IMR-90 (cell line): ENCODE results near the gene AZI2. TPM values are rescaled to one million over a fixed set of nuclear protein-coding genes. Genes with fewer than 3 reads are reported as not detected.

Experiments used
- ATAC-seq: fragments of 200-7000 bp; cut with Tn5 transposase; 2 replicates; pipeline ENCODE4 v1.9.1; 2020; ENCODE audit warnings: low read depth, mild to moderate bottlenecking, moderate library complexity
- BruUV-seq: library from RNA; stranded (reverse); fragments of 400-500 nt; replicated peaks from 2 replicates; lab custom pipeline; 2021; lab: Mats Ljungman, UMichigan
- CTCF ChIA-PET: fragments of 300-600 bp; formaldehyde crosslinking; extraction: SDS; loops from one replicate; lab custom pipeline; 2021; ENCODE audit warnings: antibody characterized with exemption; lab: Yijun Ruan, JAX
- POLR2A ChIA-PET: fragments of 300-600 bp; sonication (Branson Sonifier 250); formaldehyde crosslinking; loops from one replicate; lab custom pipeline; 2022; ENCODE audit warnings: antibody characterized with exemption; ENCODE audit not compliant: unreplicated experiment; lab: Charles Lee
- DNase-seq: peaks from one replicate; pipeline ENCODE4 v3.0.0; 2013
- H2AFZ ChIP-seq: replicated peaks from 2 replicates; pipeline ENCODE3; 2013; ENCODE audit warnings: low read length, mild to moderate bottlenecking; ENCODE audit not compliant: poor library complexity
- H2AK5ac ChIP-seq: 2 replicates; pipeline ENCODE4 v1.6.1; 2013; ENCODE audit warnings: low read depth, low read length, inconsistent platforms
- H2AK9ac ChIP-seq: replicated peaks from 2 replicates; pipeline ENCODE3; 2013; ENCODE audit warnings: mild to moderate bottlenecking, low read depth, low read length, moderate library complexity; ENCODE audit not compliant: poor library complexity
- H2BK120ac ChIP-seq: 2 replicates; pipeline ENCODE4 v1.6.1; 2013; ENCODE audit warnings: low read depth, low read length, inconsistent platforms
- H2BK15ac ChIP-seq: 3 replicates; pipeline ENCODE4 v1.6.1; 2013; ENCODE audit warnings: low read depth, low read length, inconsistent platforms
- H2BK20ac ChIP-seq: 2 replicates; pipeline ENCODE4 v1.6.1; 2013; ENCODE audit warnings: low read depth, mild to moderate bottlenecking, inconsistent platforms, low read length, moderate library complexity
- H2BK5ac ChIP-seq: 2 replicates; pipeline ENCODE4 v1.6.1; 2013; ENCODE audit warnings: mild to moderate bottlenecking, low read depth, low read length, inconsistent platforms; ENCODE audit not compliant: poor library complexity, severe bottlenecking
- H3K14ac ChIP-seq: replicated peaks from 2 replicates; pipeline ENCODE4 v1.6.1; 2013; ENCODE audit warnings: low read depth, low read length, inconsistent platforms
- H3K18ac ChIP-seq: 2 replicates; pipeline ENCODE4 v1.6.1; 2013; ENCODE audit warnings: low read depth, low read length, control low read depth
- H3K23ac ChIP-seq: 2 replicates; pipeline ENCODE4 v1.6.1; 2013; ENCODE audit warnings: low read depth, low read length, inconsistent platforms
- H3K27ac ChIP-seq: 2 replicates; pipeline ENCODE4 v1.5.1; 2013; ENCODE audit warnings: mild to moderate bottlenecking, control low read depth, low read length; ENCODE audit not compliant: insufficient read depth
- H3K27me3 ChIP-seq: 2 replicates; pipeline ENCODE4 v1.6.1; 2013; ENCODE audit warnings: low read length; ENCODE audit not compliant: control insufficient read depth, insufficient read depth
- H3K36me3 ChIP-seq: 2 replicates; pipeline ENCODE4 v1.6.1; 2013; ENCODE audit warnings: low read length, mixed read lengths; ENCODE audit not compliant: control insufficient read depth, insufficient read depth
- H3K4ac ChIP-seq: 2 replicates; pipeline ENCODE4 v1.6.1; 2013; ENCODE audit warnings: low read depth, low read length, inconsistent platforms
- H3K4me1 ChIP-seq: 2 replicates; pipeline ENCODE4 v1.6.1; 2013; ENCODE audit warnings: low read length, mixed read lengths; ENCODE audit not compliant: control insufficient read depth, insufficient read depth
- H3K4me2 ChIP-seq: 2 replicates; pipeline ENCODE4 v1.6.1; 2013; ENCODE audit warnings: low read depth, mild to moderate bottlenecking, control low read depth, low read length, moderate library complexity
- H3K4me3 ChIP-seq: 2 replicates; pipeline ENCODE4 v1.5.1; 2013; ENCODE audit warnings: low read depth, mild to moderate bottlenecking, control low read depth, low read length, moderate library complexity; ENCODE audit not compliant: insufficient read depth
- H3K56ac ChIP-seq: 2 replicates; pipeline ENCODE4 v1.6.1; 2013; ENCODE audit warnings: low read length, inconsistent platforms; ENCODE audit not compliant: insufficient read depth; ENCODE audit errors: extremely low read depth
- H3K79me1 ChIP-seq, 2 experiments: 2 replicates each; pipeline ENCODE4 v1.6.1; 2013; ENCODE audit warnings: low read length in 2 of 2, inconsistent platforms in 1 of 2, low read depth in 1 of 2
- H3K9ac ChIP-seq: 2 replicates; pipeline ENCODE4 v1.6.1; 2013; ENCODE audit warnings: low read depth, low read length, control low read depth
- H3K9me1 ChIP-seq: 2 replicates; pipeline ENCODE4 v1.6.1; 2013; ENCODE audit warnings: low read length, inconsistent platforms; ENCODE audit not compliant: insufficient read depth
- H3K9me3 ChIP-seq: 2 replicates; pipeline ENCODE4 v1.6.1; 2013; ENCODE audit warnings: low read length; ENCODE audit not compliant: control insufficient read depth, insufficient read depth
- H4K20me1 ChIP-seq: 2 replicates; pipeline ENCODE4 v1.6.1; 2013; ENCODE audit warnings: low read length, inconsistent platforms; ENCODE audit not compliant: insufficient read depth
- H4K5ac ChIP-seq: 2 replicates; pipeline ENCODE4 v1.6.1; 2013; ENCODE audit warnings: mild to moderate bottlenecking, low read depth, low read length, control low read depth
- H4K8ac ChIP-seq, 2 experiments: 2 replicates each; pipeline ENCODE4 v1.6.1; 2013; ENCODE audit warnings: low read depth in 2 of 2, low read length in 2 of 2, control low read depth in 1 of 2, inconsistent platforms in 1 of 2
- H4K91ac ChIP-seq: 2 replicates; pipeline ENCODE4 v1.6.1; 2013; ENCODE audit warnings: low read depth, low read length, inconsistent platforms; ENCODE audit not compliant: insufficient read depth
- BHLHE40 ChIP-seq: fragments of 150-350 bp; IDR thresholded peaks from 2 replicates; pipeline ENCODE4 v1.6.1; 2016; ENCODE audit warnings: mild to moderate bottlenecking, low read depth, low read length
- CEBPB ChIP-seq: IDR thresholded peaks from 2 replicates; pipeline ENCODE4 v1.6.1; 2012; ENCODE audit warnings: low read depth, low read length, improper control_type of control experiment
- CTCF ChIP-seq: conservative IDR thresholded peaks from 2 replicates; pipeline ENCODE4 v1.5.1; 2012; ENCODE audit warnings: mild to moderate bottlenecking, low read depth, low read length, improper control_type of control experiment
- ELK1 ChIP-seq: fragments of 150-350 bp; IDR thresholded peaks from 2 replicates; pipeline ENCODE4 v1.6.1; 2016; ENCODE audit warnings: low read depth, mild to moderate bottlenecking, low read length, moderate library complexity, borderline replicate concordance
- FOS ChIP-seq: fragments of 150-350 bp; IDR thresholded peaks from 2 replicates; pipeline ENCODE4 v1.6.1; 2016; ENCODE audit warnings: low read depth, low read length
- RAD21 ChIP-seq: IDR thresholded peaks from 2 replicates; pipeline ENCODE4 v1.6.1; 2012; ENCODE audit warnings: low read length, improper control_type of control experiment
- SMC3 ChIP-seq: fragments of 150-350 bp; IDR thresholded peaks from 2 replicates; pipeline ENCODE4 v1.6.1; 2016; ENCODE audit warnings: low read depth, mild to moderate bottlenecking, antibody characterized with exemption, low read length, moderate library complexity
- WGBS, 2 experiments: methylation state at CpG; one replicate each; pipeline versions ENCODE4 v1.1.5 to v1.1.7; 2013; ENCODE audit warnings: missing lambda C conversion rate in 2 of 2; ENCODE audit not compliant: insufficient read length in 1 of 2; ENCODE audit errors: extremely low coverage in 2 of 2; 5-methylcytosine and 5-hydroxymethylcytosine counted together
- dilution Hi-C: fragments of 300-500 bp; cut with HindIII; formaldehyde crosslinking; loops from one replicate; pipeline ENCODE4 v1.14.3; 2018; ENCODE audit warnings: low sequenced_read_pairs; ENCODE audit not compliant: unreplicated experiment
- in situ Hi-C: fragments of 300-500 bp; cut with MboI; formaldehyde crosslinking; loops from 3 replicates; pipeline ENCODE4 v1.14.3; 2019; ENCODE audit warnings: low sequenced_read_pairs, inconsistent platforms, mixed read lengths
- intact Hi-C: fragments of 100-400 bp; cut with micrococcal nuclease; formaldehyde crosslinking; loops from 2 replicates; pipeline ENCODE4 v1.10.0; 2022
- polyA plus RNA-seq, 3 experiments: library from polyadenylated mRNA; depleted of rRNA; stranded (reverse); fragments of >200 nt; gene quantifications; 2 replicates each; pipeline ENCODE4 v1.2.3, GENCODE V29; 2012; ENCODE audit warnings: low replicate concordance in 1 of 3
- total RNA-seq: library from RNA; depleted of rRNA; stranded (reverse); fragments of >200 nt; gene quantifications from 2 replicates; pipeline ENCODE4 v1.2.3, GENCODE V29; 2012

AZI2 gene
- total and polyA plus RNA-seq, 2 of the 4 experiments (the other 2 are of a cell fraction), result 30.1 to 52.5 TPM

GRCh38 chr3:28376424-28376823 is 27.8 kb upstream of the AZI2 start:
- Histone ChIP-seq H2BK15ac (no peak overlapping the region), H3K9me3 (no peaks in the 10 kb centered on the region), H4K5ac (no peak overlapping the region), H3K27ac (no peak overlapping the region), H3K27me3 (no peaks in the 10 kb centered on the region), H2BK20ac (no peak overlapping the region), H3K4ac (no peak overlapping the region), H3K4me2 (peak overlapping the region; percentile 45; the same call in 1 of the 2 replicates), H2AK9ac (no peak overlapping the region), H3K56ac (no peak overlapping the region), H3K36me3 (no peaks in the 10 kb centered on the region), H3K23ac (no peak overlapping the region), H2AFZ (no peak overlapping the region), H3K4me1 (no peaks in the 10 kb centered on the region), H3K9me1 (no peaks in the 10 kb centered on the region), H3K18ac (no peak overlapping the region), H4K8ac (no peak overlapping the region), H3K4me3 (no peak overlapping the region), H2BK120ac (no peak overlapping the region), H4K91ac (no peak overlapping the region), H3K9ac (no peak overlapping the region), H4K20me1 (no peaks in the 10 kb centered on the region), H3K79me1 (no peaks in the 10 kb centered on the region; a peak in 1 of 4 replicates), H2AK5ac (no peak overlapping the region), H3K14ac (no peak overlapping the region), H2BK5ac (no peak overlapping the region)
- TF ChIP-seq ELK1 (no peak), SMC3 (no peak), BHLHE40 (no peak), CEBPB (peak; percentile 82), RAD21 (no peak), CTCF (no peak), FOS (no peak)
- ChIA-PET POLR2A (no interaction called here), CTCF (interaction anchor here (1.1 kb wide), 1 partner anchor 9 kb away, joined by 3 read pairs; no protein-coding TSS in a partner anchor)
- ATAC-seq (peak; percentile 81), DNase-seq (peak; percentile 72)
- BruUV-seq, result no TSS peak
- intact Hi-C loops, result no loop called here
- dilution Hi-C loops, result no loop called here
- in situ Hi-C loops, result no loop called here
- WGBS, 2 experiments, result no CpG with 5 or more reads among the region's 4 CpGs
